CD14-positive monocyte (primary cell): ENCODE data around the gene LRRC42. TPM values are rescaled to one million over a fixed set of nuclear protein-coding genes. Genes with fewer than 3 reads are reported as not detected.

Experiments used
- DNase-seq, 3 donors: peaks; one replicate each; pipeline ENCODE4 v3.0.0-alpha.2; 2011 to 2022
- H2AFZ ChIP-seq: 2 replicates; pipeline ENCODE4 v1.6.0; 2012; ENCODE audit warnings: mild to moderate bottlenecking, low read depth, low read length, inconsistent platforms; ENCODE audit not compliant: insufficient read depth, poor library complexity, severe bottlenecking
- H3K27ac ChIP-seq, 2 donors: 1 replicate in 1 of 2; 2 replicates in 1 of 2; pipeline ENCODE4 v1.5.1; 2012 to 2013; ENCODE audit warnings: low read length in 2 of 2, control low read depth in 1 of 2, inconsistent platforms in 1 of 2, low read depth in 1 of 2, mild to moderate bottlenecking in 1 of 2
- H3K27me3 ChIP-seq, 2 donors: one replicate each; pipeline versions ENCODE4 v1.6.0 to v1.6.1; 2011 to 2013; ENCODE audit warnings: low read length in 2 of 2; ENCODE audit not compliant: control insufficient read depth in 2 of 2, insufficient read depth in 2 of 2
- H3K36me3 ChIP-seq, 2 donors: replicated peaks in 1 of 2; 1 replicate in 1 of 2; 2 replicates in 1 of 2; pipeline versions ENCODE4 v1.5.1 to v1.6.1; 2012 to 2013; ENCODE audit warnings: low read length in 2 of 2, control low read depth in 1 of 2, inconsistent platforms in 1 of 2, mild to moderate bottlenecking in 1 of 2; ENCODE audit not compliant: insufficient read depth in 2 of 2, control insufficient read depth in 1 of 2
- H3K4me1 ChIP-seq, 2 donors: 1 replicate in 1 of 2; 2 replicates in 1 of 2; pipeline versions ENCODE4 v1.5.1 to v1.6.1; 2012 to 2013; ENCODE audit warnings: low read length in 2 of 2, control low read depth in 1 of 2, inconsistent platforms in 1 of 2, mild to moderate bottlenecking in 1 of 2, moderate library complexity in 1 of 2; ENCODE audit not compliant: insufficient read depth in 2 of 2, control insufficient read depth in 1 of 2
- H3K4me2 ChIP-seq: replicated peaks from 2 replicates; pipeline ENCODE3; 2012; ENCODE audit warnings: low read length, moderate library complexity, mild to moderate bottlenecking; ENCODE audit not compliant: poor library complexity, severe bottlenecking; ENCODE audit errors: extremely low read depth
- H3K4me3 ChIP-seq, 3 experiments: fragments of 200-600 bp in 1 of 3; sonication (generic) in 1 of 3; replicated peaks in 1 of 3; 1 replicate in 2 of 3; 2 replicates in 1 of 3; pipeline ENCODE4 v1.5.1; 2011 to 2013; ENCODE audit warnings: low read length in 3 of 3, mild to moderate bottlenecking in 3 of 3, control low read depth in 2 of 3, low read depth in 2 of 3, inconsistent platforms in 1 of 3, moderate library complexity in 1 of 3
- H3K79me2 ChIP-seq: 2 replicates; pipeline ENCODE4 v1.6.0; 2012; ENCODE audit warnings: mild to moderate bottlenecking, control low read depth, inconsistent platforms, low read length, moderate library complexity; ENCODE audit not compliant: insufficient read depth
- H3K9ac ChIP-seq: 2 replicates; pipeline ENCODE4 v1.6.0; 2017; ENCODE audit warnings: low read length, mild to moderate bottlenecking; ENCODE audit not compliant: insufficient read depth, poor library complexity, severe bottlenecking
- H3K9me3 ChIP-seq, 2 donors: replicated peaks in 1 of 2; 1 replicate in 1 of 2; 2 replicates in 1 of 2; pipeline versions ENCODE4 v1.5.1 to v1.6.1; 2012 to 2013; ENCODE audit warnings: low read length in 2 of 2, control low read depth in 1 of 2; ENCODE audit not compliant: control insufficient read depth in 1 of 2, insufficient read depth in 1 of 2
- H4K20me1 ChIP-seq: 2 replicates; pipeline ENCODE4 v1.6.0; 2012; ENCODE audit warnings: mild to moderate bottlenecking, low read length, control low read depth, moderate library complexity; ENCODE audit not compliant: insufficient read depth
- H3K27ac Mint-ChIP-seq, 7 donors: one replicate each; pipeline ENCODE4 v1.8.0; 2020; ENCODE audit warnings: mild to moderate bottlenecking in 7 of 7, mixed read lengths in 7 of 7, moderate library complexity in 6 of 7, inconsistent platforms in 2 of 7
- H3K27me3 Mint-ChIP-seq, 3 donors: one replicate each; pipeline ENCODE4 v1.8.0; 2021 to 2022; ENCODE audit warnings: low read depth in 3 of 3, mild to moderate bottlenecking in 3 of 3, mixed read lengths in 3 of 3, moderate library complexity in 3 of 3, inconsistent platforms in 1 of 3
- H3K36me3 Mint-ChIP-seq, 2 donors: one replicate each; pipeline ENCODE4 v1.8.0; 2020; ENCODE audit warnings: mixed read lengths in 2 of 2, inconsistent platforms in 1 of 2, mild to moderate bottlenecking in 1 of 2
- H3K4me1 Mint-ChIP-seq: one replicate; pipeline ENCODE4 v1.8.0; 2020; ENCODE audit warnings: mild to moderate bottlenecking, mixed read lengths
- H3K4me3 Mint-ChIP-seq, 2 donors: one replicate each; pipeline ENCODE4 v1.8.0; 2020; ENCODE audit warnings: mild to moderate bottlenecking in 2 of 2, mixed read lengths in 2 of 2, moderate library complexity in 1 of 2
- H3K9me3 Mint-ChIP-seq, 7 donors: one replicate each; pipeline ENCODE4 v1.8.0; 2020 to 2022; ENCODE audit warnings: mixed read lengths in 7 of 7, mild to moderate bottlenecking in 6 of 7, moderate library complexity in 6 of 7, inconsistent platforms in 2 of 7
- WGBS: methylation state at CpG from one replicate; pipeline ENCODE4 v1.1.5; 2013; ENCODE audit warnings: missing lambda C conversion rate; ENCODE audit not compliant: insufficient coverage; 5-methylcytosine and 5-hydroxymethylcytosine counted together
- intact Hi-C, 2 donors: fragments of 100-400 bp; cut with micrococcal nuclease; formaldehyde crosslinking; loops; one replicate each; pipeline versions ENCODE4 v1.15.0 to v1.15.1; 2023
- polyA plus RNA-seq, 3 donors: library from polyadenylated mRNA; depleted of rRNA in 1 of 3; unstranded in 2 of 3; stranded (reverse) in 1 of 3; fragments of 300-500 nt in 2 of 3; fragments of >200 nt in 1 of 3; fragmentation: Illumina TruSeq in 2 of 3; gene quantifications; 1 replicate in 2 of 3; 2 replicates in 1 of 3; pipeline ENCODE4 v1.2.3, GENCODE V29; 2012 to 2021
- TF ChIP-seq, protein P1 (sequence below): fragments of 200-600 bp; IDR thresholded peaks from one replicate; pipeline ENCODE4 v1.8.0; 2022; ENCODE audit warnings: antibody characterized with exemption, mild to moderate bottlenecking

Gene LRRC42
- polyA plus RNA-seq, 3 donors: 5.6 to 7.3 (median 7.3) TPM

DNA sequence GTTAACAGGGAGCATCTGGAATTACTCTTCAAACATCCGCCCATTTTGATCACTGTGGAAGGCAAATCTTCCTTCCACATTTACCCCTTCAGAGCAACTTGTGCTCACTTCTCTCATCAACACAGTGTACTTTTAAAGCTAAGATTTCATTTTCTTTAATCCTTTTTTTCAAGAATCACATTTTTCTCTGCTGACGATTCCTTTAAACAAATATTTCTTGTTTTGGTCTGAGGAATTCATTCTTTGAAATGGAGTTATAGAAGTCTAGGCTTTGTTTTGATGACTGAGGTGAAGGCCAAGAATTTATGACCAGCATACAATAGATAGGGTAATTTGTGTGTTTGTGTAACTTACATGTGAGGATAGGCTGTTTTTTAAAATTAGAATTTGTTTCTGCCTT, 25.6 kb downstream of the LRRC42 start:
- peaks cover 30% of the 10 kb centered on the region in 2 donors for H3K36me3 Mint-ChIP-seq
- H3K27me3 Mint-ChIP-seq: no peaks in the 10 kb centered on the region
- peaks cover 4% of the 10 kb centered on the region for H3K4me1 Mint-ChIP-seq
- no peak overlapping the region for H3K4me2 ChIP-seq
- H3K27ac ChIP-seq: no peak overlapping the region
- no peak overlapping the region for H3K9ac ChIP-seq
- no peaks in the 10 kb centered on the region for H3K4me1 ChIP-seq
- H3K27ac Mint-ChIP-seq: no peak overlapping the region
- no peak overlapping the region for H3K4me3 ChIP-seq
- H4K20me1 ChIP-seq: no peaks in the 10 kb centered on the region
- H2AFZ ChIP-seq: no peak overlapping the region
- H3K79me2 ChIP-seq: no peaks in the 10 kb centered on the region
- H3K9me3 Mint-ChIP-seq: no peaks in the 10 kb centered on the region
- TF ChIP-seq, protein P1, sequence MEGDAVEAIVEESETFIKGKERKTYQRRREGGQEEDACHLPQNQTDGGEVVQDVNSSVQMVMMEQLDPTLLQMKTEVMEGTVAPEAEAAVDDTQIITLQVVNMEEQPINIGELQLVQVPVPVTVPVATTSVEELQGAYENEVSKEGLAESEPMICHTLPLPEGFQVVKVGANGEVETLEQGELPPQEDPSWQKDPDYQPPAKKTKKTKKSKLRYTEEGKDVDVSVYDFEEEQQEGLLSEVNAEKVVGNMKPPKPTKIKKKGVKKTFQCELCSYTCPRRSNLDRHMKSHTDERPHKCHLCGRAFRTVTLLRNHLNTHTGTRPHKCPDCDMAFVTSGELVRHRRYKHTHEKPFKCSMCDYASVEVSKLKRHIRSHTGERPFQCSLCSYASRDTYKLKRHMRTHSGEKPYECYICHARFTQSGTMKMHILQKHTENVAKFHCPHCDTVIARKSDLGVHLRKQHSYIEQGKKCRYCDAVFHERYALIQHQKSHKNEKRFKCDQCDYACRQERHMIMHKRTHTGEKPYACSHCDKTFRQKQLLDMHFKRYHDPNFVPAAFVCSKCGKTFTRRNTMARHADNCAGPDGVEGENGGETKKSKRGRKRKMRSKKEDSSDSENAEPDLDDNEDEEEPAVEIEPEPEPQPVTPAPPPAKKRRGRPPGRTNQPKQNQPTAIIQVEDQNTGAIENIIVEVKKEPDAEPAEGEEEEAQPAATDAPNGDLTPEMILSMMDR: no peak
- peaks cover 16 to 30% of the 10 kb centered on the region in 2 donors for H3K36me3 ChIP-seq
- 100% methylated on average over 1 of the region's 2 CpGs for WGBS
- intact Hi-C loops: no loop called here
- no peak overlapping the region for H3K4me3 Mint-ChIP-seq
- DNase-seq: no peak
- H3K9me3 ChIP-seq: no peaks in the 10 kb centered on the region
- H3K27me3 ChIP-seq: no peaks in the 10 kb centered on the region

DNA sequence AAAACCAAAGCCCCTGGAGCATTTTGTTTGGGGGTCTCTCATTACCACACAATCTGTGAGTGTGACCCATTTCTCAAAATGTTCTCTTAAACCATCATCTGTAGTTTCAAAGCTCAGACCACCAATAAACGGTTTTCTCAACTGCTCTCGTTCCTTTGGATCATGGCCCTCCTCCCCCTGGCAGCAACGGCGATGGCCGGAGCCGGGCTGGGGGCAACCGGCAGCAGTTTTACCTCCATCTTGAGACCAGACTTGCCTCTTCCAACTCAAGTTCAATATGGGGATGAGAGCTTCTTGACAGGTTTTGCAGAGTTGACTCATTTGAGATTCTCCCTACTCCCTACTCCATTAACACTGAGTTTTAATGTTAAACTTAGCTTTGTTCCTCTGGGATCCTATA, 29.7 kb downstream of the LRRC42 start:
- Mint-ChIP-seq H3K4me3 (no peak overlapping the region), H3K27me3 (no peaks in the 10 kb centered on the region), H3K36me3 (peaks cover 0 to 6% of the 10 kb centered on the region in 2 donors), H3K27ac (no peak overlapping the region), H3K4me1 (peaks cover 15% of the 10 kb centered on the region), H3K9me3 (no peaks in the 10 kb centered on the region)
- TF ChIP-seq, protein P1: no peak
- peaks cover 0 to 3% of the 10 kb centered on the region in 2 donors for H3K4me1 ChIP-seq
- H3K27ac ChIP-seq: no peak overlapping the region
- H3K4me3 ChIP-seq: no peak overlapping the region
- intact Hi-C loops: no loop called here
- H3K27me3 ChIP-seq: no peaks in the 10 kb centered on the region
- H3K9me3 ChIP-seq: no peaks in the 10 kb centered on the region
- peaks cover 0 to 3% of the 10 kb centered on the region in 2 donors for H3K36me3 ChIP-seq
- no peaks in the 10 kb centered on the region for H4K20me1 ChIP-seq
- H3K4me2 ChIP-seq: no peak overlapping the region
- DNase-seq: no peak
- no peaks in the 10 kb centered on the region for H3K79me2 ChIP-seq
- no peak overlapping the region for H3K9ac ChIP-seq
- WGBS: 80% methylated on average over 1 of the region's 7 CpGs
- no peak overlapping the region for H2AFZ ChIP-seq
